HepG2 (cell line): ENCODE measurements around the gene LEAP2. TPM values are rescaled to one million over a fixed set of nuclear protein-coding genes. Genes with fewer than 3 reads are reported as not detected.

Experiments
- ATF7 ChIP-seq, 2 experiments: fragments of 450-650 bp in 1 of 2; sonication (generic) in 1 of 2; formaldehyde crosslinking in 1 of 2; IDR thresholded peaks; 2 replicates each; pipeline versions ENCODE4 v1.4.0 to v1.6.1; 2016 to 2020; ENCODE audit warnings: antibody characterized with exemption in 1 of 2, mild to moderate bottlenecking in 1 of 2, missing genetic modification reagents in 1 of 2
- DMTF1 ChIP-seq: sonication (generic); formaldehyde crosslinking; IDR thresholded peaks from 2 replicates; pipeline ENCODE4 v1.4.0; 2020; ENCODE audit warnings: mild to moderate bottlenecking, missing genetic modification reagents
- HMG20A ChIP-seq: IDR thresholded peaks from 2 replicates; pipeline ENCODE4 v1.6.1; 2016; ENCODE audit warnings: borderline replicate concordance
- HMGXB3 ChIP-seq: sonication (generic); formaldehyde crosslinking; IDR thresholded peaks from 2 replicates; pipeline ENCODE4 v1.4.0; 2020; ENCODE audit warnings: missing genetic modification reagents, borderline replicate concordance
- KDM1A ChIP-seq: IDR thresholded peaks from 2 replicates; pipeline ENCODE4 v1.6.1; 2016; ENCODE audit warnings: missing compliant biosample characterization
- LBX2 ChIP-seq: sonication (generic); formaldehyde crosslinking; IDR thresholded peaks from 2 replicates; pipeline ENCODE4 v1.5.0; 2020; ENCODE audit warnings: missing genetic modification reagents, mild to moderate bottlenecking, borderline replicate concordance
- NCOA5 ChIP-seq: sonication (generic); formaldehyde crosslinking; IDR thresholded peaks from 2 replicates; pipeline ENCODE4 v1.4.0; 2020; ENCODE audit warnings: missing genetic modification reagents
- TBP ChIP-seq: sonication (generic); formaldehyde crosslinking; IDR thresholded peaks from 2 replicates; pipeline ENCODE4 v1.5.0; 2020; ENCODE audit warnings: missing genetic modification reagents
- ZBED4 ChIP-seq: sonication (generic); formaldehyde crosslinking; IDR thresholded peaks from 2 replicates; pipeline ENCODE4 v1.4.0; 2020; ENCODE audit warnings: missing genetic modification reagents, borderline replicate concordance
- ZBTB2 ChIP-seq: sonication (generic); formaldehyde crosslinking; IDR thresholded peaks from 2 replicates; pipeline ENCODE4 v1.8.0; 2022; ENCODE audit warnings: low read depth, missing genetic modification reagents
- ZBTB8A ChIP-seq: sonication (generic); formaldehyde crosslinking; IDR thresholded peaks from 2 replicates; pipeline ENCODE4 v1.4.0; 2020; ENCODE audit warnings: mild to moderate bottlenecking, low read depth, missing genetic modification reagents, borderline replicate concordance
- ZNF33B ChIP-seq: sonication (generic); formaldehyde crosslinking; IDR thresholded peaks from 2 replicates; pipeline ENCODE4 v1.5.1; 2020; ENCODE audit warnings: mild to moderate bottlenecking, missing genetic modification reagents
- ZNF414 ChIP-seq: sonication (generic); formaldehyde crosslinking; IDR thresholded peaks from 2 replicates; pipeline ENCODE4 v1.5.0; 2020; ENCODE audit warnings: missing genetic modification reagents
- ZNF580 ChIP-seq: IDR thresholded peaks from 2 replicates; pipeline ENCODE4 v1.6.1; 2016; ENCODE audit warnings: low read depth, borderline replicate concordance
- polyA plus RNA-seq, 8 experiments: library from polyadenylated mRNA; depleted of rRNA in 3 of 8; stranded (reverse) in 7 of 8; unstranded in 1 of 8; fragments of >200 nt; fragmentation: Illumina TruSeq in 4 of 8; extraction: Trizol in 4 of 8; gene quantifications; 2 replicates each; pipeline versions ENCODE4 v1.2.1 to v1.2.3, GENCODE V29; 2011 to 2016; ENCODE audit warnings: low read depth in 4 of 8, missing spikeins in 1 of 8, mixed read lengths in 1 of 8; ENCODE audit not compliant: insufficient read depth in 1 of 8
- total RNA-seq, 5 experiments: library from RNA; depleted of rRNA; stranded (reverse); fragments of >200 nt; fragmentation: Illumina TruSeq; extraction: Trizol; gene quantifications; 2 replicates each; pipeline ENCODE4 v1.2.3, GENCODE V29; 2016; ENCODE audit warnings: low read depth in 1 of 5

The LEAP2 gene
- total and polyA plus RNA-seq, 2 of the 13 experiments (the other 11 are each of a cell fraction or from before 2014, with no cell fraction given) = 23.9 to 51.9 TPM

GRCh38 chr5:132830436-132831094 is 42.9 kb upstream of the LEAP2 start, which contains the start of gene SHROOM1 (continued):
- peak; percentile 77 for TF ChIP-seq ZBED4
- TF ChIP-seq HMGXB3 = peak; percentile 35; the same call in 1 of the 2 replicates
- TF ChIP-seq HMG20A = no peak
- TF ChIP-seq DMTF1 (CRISPR knock-in tag) = no peak
- TF ChIP-seq KDM1A (CRISPR knock-in tag) = no peak
- no peak for TF ChIP-seq ZBTB8A (CRISPR knock-in tag)
- TF ChIP-seq ZNF33B = no peak
- TF ChIP-seq ATF7 (IDR thresholded peaks at IDR 0.05) = no peak
- no peak for TF ChIP-seq ATF7 (CRISPR knock-in tag; IDR thresholded peaks at IDR 0.05)
- 0 out of 2 replicates have a peak, but pooled peaks have one; percentile 40 for TF ChIP-seq LBX2 (CRISPR knock-in tag)
- peak; percentile 17; the same call in 1 of the 2 replicates for TF ChIP-seq ZNF580 (CRISPR knock-in tag)
- no peak for TF ChIP-seq NCOA5 (CRISPR knock-in tag)
- peak; percentile 77; the same call in 1 of the 2 replicates for TF ChIP-seq ZNF414 (CRISPR knock-in tag)
- peak; percentile 69; the same call in 1 of the 2 replicates for TF ChIP-seq ZBTB2
- no peak for TF ChIP-seq TBP
